ENCODE measurements around the gene ARHGAP15.

Gene ARHGAP15

DNA sequence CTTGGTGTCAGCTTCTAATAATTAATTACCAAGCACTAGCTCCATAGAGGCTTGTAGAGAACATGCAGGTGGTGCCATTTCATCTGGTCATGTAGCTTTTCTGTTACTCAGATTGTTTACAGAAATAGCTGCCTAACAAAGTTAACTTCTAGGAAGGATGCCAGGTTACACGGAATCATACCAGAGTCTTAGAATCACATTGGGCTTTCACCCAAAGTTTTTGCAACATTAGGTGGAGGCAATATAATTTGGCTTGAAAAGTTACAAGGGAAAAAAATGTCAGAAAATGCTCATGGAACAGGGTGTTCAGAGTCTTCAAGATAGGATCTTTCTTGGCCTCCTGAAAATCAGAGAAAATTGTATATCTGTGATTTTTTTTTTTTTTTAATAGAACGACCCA lies 135.6 kb downstream of the ARHGAP15 start:
- Histone ChIP-seq H3K4me1 (ENCODE audit: control insufficient read depth, insufficient read depth, low read length) (no peaks in the 10 kb centered on the region), H3K4me3 (ENCODE audit: low read depth, low read length) (no peak overlapping the region), H3K9me3 (ENCODE audit: control insufficient read depth, insufficient read depth, low read length) (no peaks in the 10 kb centered on the region), H3K27ac (ENCODE audit: low read depth, low read length) (no peak overlapping the region), H3K36me3 (ENCODE audit: control insufficient read depth, insufficient read depth, low read length) (no peaks in the 10 kb centered on the region), H3K27me3 (ENCODE audit: control insufficient read depth, insufficient read depth, low read length) (no peaks in the 10 kb centered on the region), H3K9ac (ENCODE audit: low read depth, low read length) (no peak overlapping the region)

DNA sequence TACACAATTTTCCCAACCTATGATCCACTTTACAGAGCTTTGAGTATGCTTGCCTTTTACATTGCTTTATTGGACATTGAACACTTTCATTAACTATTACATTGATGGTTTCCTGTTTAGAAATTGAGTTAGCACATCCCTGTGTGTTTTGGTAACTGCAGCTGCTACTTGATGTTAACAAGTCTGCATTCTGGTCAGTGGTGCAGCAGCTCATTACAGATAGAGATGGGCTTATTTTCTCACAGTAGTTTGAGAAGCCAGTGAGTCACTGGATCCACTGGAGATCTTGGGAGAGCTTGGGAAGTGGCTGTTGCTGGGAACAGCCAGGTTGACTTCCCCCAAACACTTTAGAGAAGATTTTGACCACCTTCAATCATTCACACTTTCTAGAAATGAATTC lies 150.5 kb downstream of the ARHGAP15 start:
- H3K4me1 ChIP-seq (ENCODE audit: control insufficient read depth, insufficient read depth, low read length), result no peaks in the 10 kb centered on the region
- H3K4me3 ChIP-seq (ENCODE audit: low read depth, low read length), result no peak overlapping the region
- H3K36me3 ChIP-seq (ENCODE audit: control insufficient read depth, insufficient read depth, low read length), result no peaks in the 10 kb centered on the region
- H3K9ac ChIP-seq (ENCODE audit: low read depth, low read length), result no peak overlapping the region
- no peaks in the 10 kb centered on the region for H3K27me3 ChIP-seq (ENCODE audit: control insufficient read depth, insufficient read depth, low read length)
- no peaks in the 10 kb centered on the region for H3K9me3 ChIP-seq (ENCODE audit: control insufficient read depth, insufficient read depth, low read length)
- no peak overlapping the region for H3K27ac ChIP-seq (ENCODE audit: low read depth, low read length)

GRCh38 chr2:143280097-143280757 lies 151.0 kb downstream of the ARHGAP15 start:
- Histone ChIP-seq H3K27me3 (ENCODE audit: control insufficient read depth, insufficient read depth, low read length) (no peaks in the 10 kb centered on the region), H3K4me3 (ENCODE audit: low read depth, low read length) (no peak overlapping the region), H3K36me3 (ENCODE audit: control insufficient read depth, insufficient read depth, low read length) (no peaks in the 10 kb centered on the region), H3K4me1 (ENCODE audit: control insufficient read depth, insufficient read depth, low read length) (no peaks in the 10 kb centered on the region), H3K9ac (ENCODE audit: low read depth, low read length) (no peak overlapping the region), H3K9me3 (ENCODE audit: control insufficient read depth, insufficient read depth, low read length) (no peaks in the 10 kb centered on the region), H3K27ac (ENCODE audit: low read depth, low read length) (no peak overlapping the region)

GRCh38 chr2:143282684-143283083 lies 153.5 kb downstream of the ARHGAP15 start:
- no peak overlapping the region for H3K4me3 ChIP-seq (ENCODE audit: low read depth, low read length)
- H3K9ac ChIP-seq (ENCODE audit: low read depth, low read length), result no peak overlapping the region
- H3K4me1 ChIP-seq (ENCODE audit: control insufficient read depth, insufficient read depth, low read length), result no peaks in the 10 kb centered on the region
- no peaks in the 10 kb centered on the region for H3K36me3 ChIP-seq (ENCODE audit: control insufficient read depth, insufficient read depth, low read length)
- no peak overlapping the region for H3K27ac ChIP-seq (ENCODE audit: low read depth, low read length)
- H3K27me3 ChIP-seq (ENCODE audit: control insufficient read depth, insufficient read depth, low read length), result no peaks in the 10 kb centered on the region
- H3K9me3 ChIP-seq (ENCODE audit: control insufficient read depth, insufficient read depth, low read length), result no peaks in the 10 kb centered on the region

DNA sequence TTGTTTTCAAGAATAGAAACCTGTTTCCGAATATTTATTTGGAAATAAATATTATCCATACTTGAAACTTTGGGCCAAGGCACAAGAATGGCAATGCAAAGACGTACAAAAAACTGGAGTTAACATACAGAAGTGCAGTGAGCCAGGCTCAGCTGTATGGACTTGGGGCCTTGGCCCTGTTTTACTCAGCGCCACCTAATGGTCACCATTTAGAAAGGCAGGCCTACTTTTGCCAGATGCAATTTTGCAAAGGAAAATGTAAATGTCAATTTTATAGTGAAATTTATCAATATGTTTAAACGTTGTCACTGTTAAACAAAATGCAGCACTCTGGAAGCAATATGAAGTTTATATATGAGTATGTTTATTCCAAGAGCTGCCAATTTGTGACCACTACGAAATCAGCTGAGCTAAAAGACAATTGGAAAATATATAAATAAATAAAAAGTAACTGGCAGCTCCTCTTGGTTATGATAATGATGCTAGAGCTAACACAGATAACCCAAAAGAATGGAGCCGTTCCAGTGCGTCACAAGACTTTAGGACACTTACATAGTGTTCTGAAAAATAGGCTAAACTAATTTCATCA lies 155.0 kb downstream of the ARHGAP15 start:
- H3K27ac ChIP-seq (ENCODE audit: low read depth, low read length), result no peak overlapping the region
- H3K27me3 ChIP-seq (ENCODE audit: control insufficient read depth, insufficient read depth, low read length), result no peaks in the 10 kb centered on the region
- no peak overlapping the region for H3K9ac ChIP-seq (ENCODE audit: low read depth, low read length)
- no peaks in the 10 kb centered on the region for H3K36me3 ChIP-seq (ENCODE audit: control insufficient read depth, insufficient read depth, low read length)
- no peak overlapping the region for H3K4me3 ChIP-seq (ENCODE audit: low read depth, low read length)
- H3K4me1 ChIP-seq (ENCODE audit: control insufficient read depth, insufficient read depth, low read length), result no peaks in the 10 kb centered on the region
- H3K9me3 ChIP-seq (ENCODE audit: control insufficient read depth, insufficient read depth, low read length), result no peaks in the 10 kb centered on the region

DNA sequence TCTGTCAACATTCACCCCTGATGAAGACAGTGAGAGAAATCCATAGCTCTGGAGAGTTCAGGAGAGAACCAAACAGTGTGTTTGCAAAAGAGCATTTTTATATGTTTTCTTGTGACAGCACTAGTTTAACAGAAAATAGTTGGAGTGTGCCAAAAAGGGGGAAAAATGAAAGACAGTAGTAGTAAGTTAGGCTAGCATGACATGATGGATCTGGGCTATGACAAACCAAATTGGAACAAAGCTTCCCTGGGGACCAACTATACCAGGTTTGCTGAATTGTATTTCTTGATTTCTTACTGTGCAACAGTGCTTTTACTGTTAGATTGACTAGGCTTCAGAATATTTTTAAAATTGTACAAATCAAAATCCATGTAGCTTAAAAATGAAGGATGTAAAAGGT lies 159.8 kb downstream of the ARHGAP15 start:
- no peaks in the 10 kb centered on the region for H3K27me3 ChIP-seq (ENCODE audit: control insufficient read depth, insufficient read depth, low read length)
- no peaks in the 10 kb centered on the region for H3K4me1 ChIP-seq (ENCODE audit: control insufficient read depth, insufficient read depth, low read length)
- no peak overlapping the region for H3K27ac ChIP-seq (ENCODE audit: low read depth, low read length)
- H3K9ac ChIP-seq (ENCODE audit: low read depth, low read length), result no peak overlapping the region
- no peaks in the 10 kb centered on the region for H3K36me3 ChIP-seq (ENCODE audit: control insufficient read depth, insufficient read depth, low read length)
- H3K4me3 ChIP-seq (ENCODE audit: low read depth, low read length), result no peak overlapping the region
- no peaks in the 10 kb centered on the region for H3K9me3 ChIP-seq (ENCODE audit: control insufficient read depth, insufficient read depth, low read length)

DNA sequence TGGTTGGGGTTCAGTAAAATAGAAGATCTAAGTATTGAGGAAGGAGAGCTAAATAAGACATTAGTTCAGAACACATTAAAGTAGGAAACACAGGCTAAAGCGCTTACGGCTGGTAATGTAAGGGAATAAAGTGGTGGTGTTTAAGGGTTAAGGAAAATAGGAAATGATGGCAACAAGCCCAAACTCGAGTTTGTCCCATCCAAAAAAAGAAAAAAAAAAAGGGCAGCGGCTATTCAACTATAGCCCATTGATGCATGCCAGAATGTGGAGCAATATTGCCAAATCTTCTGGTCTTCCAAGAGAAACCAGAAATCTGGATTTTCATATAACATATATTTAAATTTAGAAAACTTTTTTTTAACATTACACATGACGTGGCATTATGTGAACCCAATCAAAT lies 161.0 kb downstream of the ARHGAP15 start:
- no peak overlapping the region for H3K27ac ChIP-seq (ENCODE audit: low read depth, low read length)
- no peaks in the 10 kb centered on the region for H3K9me3 ChIP-seq (ENCODE audit: control insufficient read depth, insufficient read depth, low read length)
- no peak overlapping the region for H3K4me3 ChIP-seq (ENCODE audit: low read depth, low read length)
- no peaks in the 10 kb centered on the region for H3K36me3 ChIP-seq (ENCODE audit: control insufficient read depth, insufficient read depth, low read length)
- H3K4me1 ChIP-seq (ENCODE audit: control insufficient read depth, insufficient read depth, low read length), result no peaks in the 10 kb centered on the region
- H3K27me3 ChIP-seq (ENCODE audit: control insufficient read depth, insufficient read depth, low read length), result no peaks in the 10 kb centered on the region
- H3K9ac ChIP-seq (ENCODE audit: low read depth, low read length), result no peak overlapping the region

GRCh38 chr2:143294068-143294467 lies 164.8 kb downstream of the ARHGAP15 start:
- no peaks in the 10 kb centered on the region for H3K27me3 ChIP-seq (ENCODE audit: control insufficient read depth, insufficient read depth, low read length)
- H3K4me1 ChIP-seq (ENCODE audit: control insufficient read depth, insufficient read depth, low read length), result no peaks in the 10 kb centered on the region
- H3K9me3 ChIP-seq (ENCODE audit: control insufficient read depth, insufficient read depth, low read length), result no peaks in the 10 kb centered on the region
- no peaks in the 10 kb centered on the region for H3K36me3 ChIP-seq (ENCODE audit: control insufficient read depth, insufficient read depth, low read length)
- no peak overlapping the region for H3K4me3 ChIP-seq (ENCODE audit: low read depth, low read length)
- no peak overlapping the region for H3K27ac ChIP-seq (ENCODE audit: low read depth, low read length)
- H3K9ac ChIP-seq (ENCODE audit: low read depth, low read length), result no peak overlapping the region

- Histone ChIP-seq H3K27ac (ENCODE audit: low read depth, low read length) (no peak overlapping the region), H3K9me3 (ENCODE audit: control insufficient read depth, insufficient read depth, low read length) (no peaks in the 10 kb centered on the region), H3K27me3 (ENCODE audit: control insufficient read depth, insufficient read depth, low read length) (no peaks in the 10 kb centered on the region), H3K9ac (ENCODE audit: low read depth, low read length) (no peak overlapping the region), H3K36me3 (ENCODE audit: control insufficient read depth, insufficient read depth, low read length) (no peaks in the 10 kb centered on the region), H3K4me3 (ENCODE audit: low read depth, low read length) (no peak overlapping the region), H3K4me1 (ENCODE audit: control insufficient read depth, insufficient read depth, low read length) (no peaks in the 10 kb centered on the region)
These were observed 166.9 kb downstream of the ARHGAP15 start for GRCh38 chr2:143296089-143296488.

DNA sequence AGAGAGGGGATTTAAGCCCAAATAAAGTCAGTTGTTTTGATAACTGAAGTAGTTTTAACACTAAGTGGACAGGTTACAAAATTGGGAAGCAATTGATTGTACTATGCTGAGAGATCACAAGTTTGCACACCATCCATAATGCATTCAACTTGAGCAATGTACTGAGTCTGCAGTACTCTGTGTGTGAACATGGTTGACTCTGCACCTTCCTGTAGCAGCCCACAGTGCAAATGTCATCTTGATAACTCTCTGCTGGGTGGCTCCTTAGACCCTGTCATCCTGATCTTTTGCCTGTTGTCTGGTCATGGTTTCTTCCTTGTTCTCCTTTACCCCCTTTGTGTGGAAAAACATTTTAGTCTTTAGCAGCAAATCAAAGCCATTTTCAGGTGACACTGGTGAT lies 168.0 kb downstream of the ARHGAP15 start:
- H3K9ac ChIP-seq (ENCODE audit: low read depth, low read length), result no peak overlapping the region
- H3K36me3 ChIP-seq (ENCODE audit: control insufficient read depth, insufficient read depth, low read length), result no peaks in the 10 kb centered on the region
- H3K27ac ChIP-seq (ENCODE audit: low read depth, low read length), result no peak overlapping the region
- H3K4me3 ChIP-seq (ENCODE audit: low read depth, low read length), result no peak overlapping the region
- H3K9me3 ChIP-seq (ENCODE audit: control insufficient read depth, insufficient read depth, low read length), result no peaks in the 10 kb centered on the region
- no peaks in the 10 kb centered on the region for H3K27me3 ChIP-seq (ENCODE audit: control insufficient read depth, insufficient read depth, low read length)
- no peaks in the 10 kb centered on the region for H3K4me1 ChIP-seq (ENCODE audit: control insufficient read depth, insufficient read depth, low read length)

- no peak overlapping the region for H3K9ac ChIP-seq (ENCODE audit: low read depth, low read length)
- H3K4me1 ChIP-seq (ENCODE audit: control insufficient read depth, insufficient read depth, low read length), result no peaks in the 10 kb centered on the region
- no peaks in the 10 kb centered on the region for H3K36me3 ChIP-seq (ENCODE audit: control insufficient read depth, insufficient read depth, low read length)
- H3K4me3 ChIP-seq (ENCODE audit: low read depth, low read length), result no peak overlapping the region
- H3K27ac ChIP-seq (ENCODE audit: low read depth, low read length), result no peak overlapping the region
- H3K9me3 ChIP-seq (ENCODE audit: control insufficient read depth, insufficient read depth, low read length), result no peaks in the 10 kb centered on the region
- H3K27me3 ChIP-seq (ENCODE audit: control insufficient read depth, insufficient read depth, low read length), result no peaks in the 10 kb centered on the region
These were observed 171.3 kb downstream of the ARHGAP15 start for GRCh38 chr2:143300536-143300935.
